ENCODE results near the gene FKBP3.

DNA sequence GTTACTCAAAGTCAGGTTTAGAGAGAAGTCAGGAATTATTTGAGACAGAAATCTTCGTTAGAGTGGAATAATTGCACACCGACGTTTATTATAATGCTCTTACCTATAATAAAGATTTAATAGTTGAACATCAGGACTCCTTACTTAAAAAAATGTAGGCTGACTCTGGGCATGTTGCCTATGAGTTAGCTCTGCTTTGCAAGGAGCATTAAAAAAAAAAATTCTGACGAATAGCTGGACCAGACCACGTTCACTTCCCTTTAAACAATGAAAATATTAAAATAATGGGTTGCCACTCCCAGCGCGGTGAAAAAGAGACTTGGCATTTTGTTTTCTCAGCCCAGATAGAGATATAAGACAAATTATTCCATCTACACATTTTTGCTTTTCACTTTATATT, 875 bp upstream of the FKBP3 start:
- TF ChIP-seq, protein P1, sequence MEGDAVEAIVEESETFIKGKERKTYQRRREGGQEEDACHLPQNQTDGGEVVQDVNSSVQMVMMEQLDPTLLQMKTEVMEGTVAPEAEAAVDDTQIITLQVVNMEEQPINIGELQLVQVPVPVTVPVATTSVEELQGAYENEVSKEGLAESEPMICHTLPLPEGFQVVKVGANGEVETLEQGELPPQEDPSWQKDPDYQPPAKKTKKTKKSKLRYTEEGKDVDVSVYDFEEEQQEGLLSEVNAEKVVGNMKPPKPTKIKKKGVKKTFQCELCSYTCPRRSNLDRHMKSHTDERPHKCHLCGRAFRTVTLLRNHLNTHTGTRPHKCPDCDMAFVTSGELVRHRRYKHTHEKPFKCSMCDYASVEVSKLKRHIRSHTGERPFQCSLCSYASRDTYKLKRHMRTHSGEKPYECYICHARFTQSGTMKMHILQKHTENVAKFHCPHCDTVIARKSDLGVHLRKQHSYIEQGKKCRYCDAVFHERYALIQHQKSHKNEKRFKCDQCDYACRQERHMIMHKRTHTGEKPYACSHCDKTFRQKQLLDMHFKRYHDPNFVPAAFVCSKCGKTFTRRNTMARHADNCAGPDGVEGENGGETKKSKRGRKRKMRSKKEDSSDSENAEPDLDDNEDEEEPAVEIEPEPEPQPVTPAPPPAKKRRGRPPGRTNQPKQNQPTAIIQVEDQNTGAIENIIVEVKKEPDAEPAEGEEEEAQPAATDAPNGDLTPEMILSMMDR (IDR thresholded peaks at IDR 0.05) = no peak
- TF ChIP-seq NFE2L1 (CRISPR knock-in tag; IDR thresholded peaks at IDR 0.05) (no peak), JAZF1 (CRISPR knock-in tag; IDR thresholded peaks at IDR 0.05) (no peak)
- TF ChIP-seq, protein P2, sequence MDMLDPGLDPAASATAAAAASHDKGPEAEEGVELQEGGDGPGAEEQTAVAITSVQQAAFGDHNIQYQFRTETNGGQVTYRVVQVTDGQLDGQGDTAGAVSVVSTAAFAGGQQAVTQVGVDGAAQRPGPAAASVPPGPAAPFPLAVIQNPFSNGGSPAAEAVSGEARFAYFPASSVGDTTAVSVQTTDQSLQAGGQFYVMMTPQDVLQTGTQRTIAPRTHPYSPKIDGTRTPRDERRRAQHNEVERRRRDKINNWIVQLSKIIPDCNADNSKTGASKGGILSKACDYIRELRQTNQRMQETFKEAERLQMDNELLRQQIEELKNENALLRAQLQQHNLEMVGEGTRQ (CRISPR knock-in tag; IDR thresholded peaks at IDR 0.05) = no peak
- TF ChIP-seq, protein P3, sequence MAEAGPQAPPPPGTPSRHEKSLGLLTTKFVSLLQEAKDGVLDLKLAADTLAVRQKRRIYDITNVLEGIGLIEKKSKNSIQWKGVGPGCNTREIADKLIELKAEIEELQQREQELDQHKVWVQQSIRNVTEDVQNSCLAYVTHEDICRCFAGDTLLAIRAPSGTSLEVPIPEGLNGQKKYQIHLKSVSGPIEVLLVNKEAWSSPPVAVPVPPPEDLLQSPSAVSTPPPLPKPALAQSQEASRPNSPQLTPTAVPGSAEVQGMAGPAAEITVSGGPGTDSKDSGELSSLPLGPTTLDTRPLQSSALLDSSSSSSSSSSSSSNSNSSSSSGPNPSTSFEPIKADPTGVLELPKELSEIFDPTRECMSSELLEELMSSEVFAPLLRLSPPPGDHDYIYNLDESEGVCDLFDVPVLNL (CRISPR knock-in tag; IDR thresholded peaks at IDR 0.05; ENCODE audit: borderline replicate concordance, low read depth) = no peak
- TF ChIP-seq, protein P4, sequence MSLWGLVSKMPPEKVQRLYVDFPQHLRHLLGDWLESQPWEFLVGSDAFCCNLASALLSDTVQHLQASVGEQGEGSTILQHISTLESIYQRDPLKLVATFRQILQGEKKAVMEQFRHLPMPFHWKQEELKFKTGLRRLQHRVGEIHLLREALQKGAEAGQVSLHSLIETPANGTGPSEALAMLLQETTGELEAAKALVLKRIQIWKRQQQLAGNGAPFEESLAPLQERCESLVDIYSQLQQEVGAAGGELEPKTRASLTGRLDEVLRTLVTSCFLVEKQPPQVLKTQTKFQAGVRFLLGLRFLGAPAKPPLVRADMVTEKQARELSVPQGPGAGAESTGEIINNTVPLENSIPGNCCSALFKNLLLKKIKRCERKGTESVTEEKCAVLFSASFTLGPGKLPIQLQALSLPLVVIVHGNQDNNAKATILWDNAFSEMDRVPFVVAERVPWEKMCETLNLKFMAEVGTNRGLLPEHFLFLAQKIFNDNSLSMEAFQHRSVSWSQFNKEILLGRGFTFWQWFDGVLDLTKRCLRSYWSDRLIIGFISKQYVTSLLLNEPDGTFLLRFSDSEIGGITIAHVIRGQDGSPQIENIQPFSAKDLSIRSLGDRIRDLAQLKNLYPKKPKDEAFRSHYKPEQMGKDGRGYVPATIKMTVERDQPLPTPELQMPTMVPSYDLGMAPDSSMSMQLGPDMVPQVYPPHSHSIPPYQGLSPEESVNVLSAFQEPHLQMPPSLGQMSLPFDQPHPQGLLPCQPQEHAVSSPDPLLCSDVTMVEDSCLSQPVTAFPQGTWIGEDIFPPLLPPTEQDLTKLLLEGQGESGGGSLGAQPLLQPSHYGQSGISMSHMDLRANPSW (CRISPR knock-in tag; conservative IDR thresholded peaks at IDR 0.05; ENCODE audit: low read depth) = no peak
